ENCODE data around the gene PROC.

Gene PROC

DNA sequence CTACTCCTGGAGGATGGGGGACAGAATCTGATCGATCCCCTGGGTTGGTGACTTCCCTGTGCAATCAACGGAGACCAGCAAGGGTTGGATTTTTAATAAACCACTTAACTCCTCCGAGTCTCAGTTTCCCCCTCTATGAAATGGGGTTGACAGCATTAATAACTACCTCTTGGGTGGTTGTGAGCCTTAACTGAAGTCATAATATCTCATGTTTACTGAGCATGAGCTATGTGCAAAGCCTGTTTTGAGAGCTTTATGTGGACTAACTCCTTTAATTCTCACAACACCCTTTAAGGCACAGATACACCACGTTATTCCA lies 844 bp downstream of the PROC start:
- DNase-seq (ENCODE audit: low read depth) = no peak
- no peak overlapping the region for H3K4me3 ChIP-seq (ENCODE audit: low read depth, low read length)
- TF ChIP-seq, protein P1, sequence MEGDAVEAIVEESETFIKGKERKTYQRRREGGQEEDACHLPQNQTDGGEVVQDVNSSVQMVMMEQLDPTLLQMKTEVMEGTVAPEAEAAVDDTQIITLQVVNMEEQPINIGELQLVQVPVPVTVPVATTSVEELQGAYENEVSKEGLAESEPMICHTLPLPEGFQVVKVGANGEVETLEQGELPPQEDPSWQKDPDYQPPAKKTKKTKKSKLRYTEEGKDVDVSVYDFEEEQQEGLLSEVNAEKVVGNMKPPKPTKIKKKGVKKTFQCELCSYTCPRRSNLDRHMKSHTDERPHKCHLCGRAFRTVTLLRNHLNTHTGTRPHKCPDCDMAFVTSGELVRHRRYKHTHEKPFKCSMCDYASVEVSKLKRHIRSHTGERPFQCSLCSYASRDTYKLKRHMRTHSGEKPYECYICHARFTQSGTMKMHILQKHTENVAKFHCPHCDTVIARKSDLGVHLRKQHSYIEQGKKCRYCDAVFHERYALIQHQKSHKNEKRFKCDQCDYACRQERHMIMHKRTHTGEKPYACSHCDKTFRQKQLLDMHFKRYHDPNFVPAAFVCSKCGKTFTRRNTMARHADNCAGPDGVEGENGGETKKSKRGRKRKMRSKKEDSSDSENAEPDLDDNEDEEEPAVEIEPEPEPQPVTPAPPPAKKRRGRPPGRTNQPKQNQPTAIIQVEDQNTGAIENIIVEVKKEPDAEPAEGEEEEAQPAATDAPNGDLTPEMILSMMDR (conservative IDR thresholded peaks at IDR 0.05; ENCODE audit: low read depth, low read length) = no peak

DNA sequence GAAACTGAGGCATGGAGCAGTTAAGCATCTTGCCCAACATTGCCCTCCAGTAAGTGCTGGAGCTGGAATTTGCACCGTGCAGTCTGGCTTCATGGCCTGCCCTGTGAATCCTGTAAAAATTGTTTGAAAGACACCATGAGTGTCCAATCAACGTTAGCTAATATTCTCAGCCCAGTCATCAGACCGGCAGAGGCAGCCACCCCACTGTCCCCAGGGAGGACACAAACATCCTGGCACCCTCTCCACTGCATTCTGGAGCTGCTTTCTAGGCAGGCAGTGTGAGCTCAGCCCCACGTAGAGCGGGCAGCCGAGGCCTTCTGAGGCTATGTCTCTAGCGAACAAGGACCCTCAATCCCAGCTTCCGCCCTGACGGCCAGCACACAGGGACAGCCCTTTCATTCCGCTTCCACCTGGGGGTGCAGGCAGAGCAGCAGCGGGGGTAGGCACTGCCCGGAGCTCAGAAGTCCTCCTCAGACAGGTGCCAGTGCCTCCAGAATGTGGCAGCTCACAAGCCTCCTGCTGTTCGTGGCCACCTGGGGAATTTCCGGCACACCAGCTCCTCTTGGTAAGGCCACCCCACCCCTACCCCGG lies 1.3 kb downstream of the PROC start:
- H3K4me3 ChIP-seq (ENCODE audit: low read depth, low read length) = no peak overlapping the region
- no peak for DNase-seq (ENCODE audit: low read depth)
- TF ChIP-seq, protein P1 (conservative IDR thresholded peaks at IDR 0.05; ENCODE audit: low read depth, low read length) = no peak

- TF ChIP-seq, protein P1 (conservative IDR thresholded peaks at IDR 0.05; ENCODE audit: low read depth, low read length) = no peak
- no peak overlapping the region for H3K4me3 ChIP-seq (ENCODE audit: low read depth, low read length)
These were observed 2.0 kb downstream of the PROC start for GRCh38 chr2:127420039-127420864.

GRCh38 chr2:127421116-127421800 lies 3.0 kb downstream of the PROC start:
- no peak for DNase-seq (ENCODE audit: low read depth)
- H3K4me3 ChIP-seq (ENCODE audit: low read depth, low read length) = no peak overlapping the region
- TF ChIP-seq, protein P1 (conservative IDR thresholded peaks at IDR 0.05; ENCODE audit: low read depth, low read length) = no peak

More at GRCh38 chr2:127420039-127420864, 2.0 kb downstream of the PROC start:
- no peak for DNase-seq (ENCODE audit: low read depth)

GRCh38 chr2:127421871-127422558 lies 3.8 kb downstream of the PROC start:
- TF ChIP-seq, protein P1 (conservative IDR thresholded peaks at IDR 0.05; ENCODE audit: low read depth, low read length) = no peak
- H3K4me3 ChIP-seq (ENCODE audit: low read depth, low read length) = no peak overlapping the region
- DNase-seq (ENCODE audit: low read depth) = no peak

GRCh38 chr2:127422559-127423477 lies 4.6 kb downstream of the PROC start:
- TF ChIP-seq, protein P1 (conservative IDR thresholded peaks at IDR 0.05; ENCODE audit: low read depth, low read length) = no peak
- DNase-seq (ENCODE audit: low read depth) = no peak
- H3K4me3 ChIP-seq (ENCODE audit: low read depth, low read length) = peak overlapping the region; percentile 44
